PC-3 (cell line): ENCODE data around the gene TMEM218.

Experiments
- CTCF ChIP-seq: fragments of 300-600 bp; sonication (generic); conservative IDR thresholded peaks from 2 replicates; pipeline ENCODE4 v1.5.1; 2017; ENCODE audit warnings: antibody characterized with exemption, low read depth, mild to moderate bottlenecking, low read length
- EZH2 ChIP-seq: fragments of 300-600 bp; sonication (generic); IDR thresholded peaks from one replicate; pipeline ENCODE4 v1.6.1; 2017; ENCODE audit warnings: antibody characterized with exemption, mild to moderate bottlenecking, low read length; ENCODE audit not compliant: unreplicated experiment
- EZH2phosphoT487 ChIP-seq: fragments of 300-600 bp; sonication (generic); IDR thresholded peaks from 2 replicates; pipeline ENCODE4 v1.6.1; 2018; ENCODE audit warnings: mild to moderate bottlenecking, antibody characterized with exemption, low read length, borderline replicate concordance

GRCh38 chr11:125132596-125132995, 21.2 kb upstream of the TMEM218 start:
- TF ChIP-seq CTCF = no peak
- no peak for TF ChIP-seq EZH2
- no peak for TF ChIP-seq EZH2phosphoT487
